Endothelial cell of umbilical vein (primary cell): Measurements from ENCODE around the gene LSM11. TPM values are rescaled to one million over a fixed set of nuclear protein-coding genes. Genes with fewer than 3 reads are reported as not detected.

ENCODE experiments used
- BruUV-seq: library from RNA; stranded (reverse); fragments of 400-500 nt; replicated peaks from 2 replicates; lab custom pipeline; 2021; lab: Mats Ljungman, UMichigan
- CTCF ChIA-PET: fragments of 300-600, 350-600 bp; sonication (Branson Sonifier 250); formaldehyde crosslinking; loops from one replicate; lab custom pipeline; 2021; ENCODE audit warnings: antibody characterized with exemption, inconsistent platforms; lab: Charles Lee
- POLR2A ChIA-PET: fragments of 300-600, 350-600 bp; sonication (Branson Sonifier 250); formaldehyde crosslinking; loops from one replicate; lab custom pipeline; 2021; ENCODE audit warnings: antibody characterized with exemption, inconsistent platforms; lab: Charles Lee
- DNase-seq: peaks from one replicate; pipeline ENCODE4 v3.0.0-alpha.2; 2011; ENCODE audit warnings: low read depth, low spot score
- FAIRE-seq: peaks from 2 replicates; lab custom pipeline; 2011; peaks lifted over from hg19 to GRCh38; lab: Jason Lieb, UNC
- H2AFZ ChIP-seq: 2 replicates; pipeline ENCODE4 v1.6.0; 2012; ENCODE audit warnings: low read depth, low read length, control low read depth, inconsistent platforms
- H3K27ac ChIP-seq: 2 replicates; pipeline ENCODE4 v1.5.1; 2011; ENCODE audit warnings: low read depth, mild to moderate bottlenecking, control low read depth, low read length, moderate library complexity; ENCODE audit not compliant: insufficient read depth
- H3K27me3 ChIP-seq, 2 experiments: 2 replicates each; pipeline versions ENCODE4 v1.6.0 to v1.6.1; 2011; ENCODE audit warnings: low read length in 2 of 2, mixed read lengths in 1 of 2; ENCODE audit not compliant: control insufficient read depth in 2 of 2, insufficient read depth in 2 of 2
- H3K36me3 ChIP-seq, 2 experiments: 2 replicates in 1 of 2; 3 replicates in 1 of 2; pipeline ENCODE4 v1.5.1; 2011; ENCODE audit warnings: low read length in 2 of 2, mild to moderate bottlenecking in 1 of 2, moderate library complexity in 1 of 2; ENCODE audit not compliant: control insufficient read depth in 2 of 2, insufficient read depth in 2 of 2; ENCODE audit errors: extremely low read depth in 1 of 2
- H3K4me1 ChIP-seq: 3 replicates; pipeline ENCODE4 v1.5.1; 2011; ENCODE audit warnings: mild to moderate bottlenecking, low read length; ENCODE audit not compliant: control insufficient read depth, insufficient read depth; ENCODE audit errors: extremely low read depth
- H3K4me2 ChIP-seq: 2 replicates; pipeline ENCODE4 v1.6.1; 2011; ENCODE audit warnings: low read length, control low read depth, mixed read lengths; ENCODE audit not compliant: insufficient read depth
- H3K4me3 ChIP-seq, 3 experiments: fragments of 200-600 bp in 1 of 3; sonication (generic), shearing (Covaris generic) in 1 of 3; replicated peaks in 1 of 3; 2 replicates each; pipeline ENCODE4 v1.5.1; 2011 to 2016; ENCODE audit warnings: control low read depth in 3 of 3, low read length in 3 of 3, mild to moderate bottlenecking in 2 of 3, inconsistent platforms in 1 of 3, low read depth in 1 of 3, moderate library complexity in 1 of 3; ENCODE audit not compliant: insufficient read depth in 1 of 3
- H3K79me2 ChIP-seq: 2 replicates; pipeline ENCODE4 v1.6.0; 2012; ENCODE audit warnings: low read length, inconsistent platforms; ENCODE audit not compliant: control insufficient read depth, insufficient read depth
- H3K9ac ChIP-seq: replicated peaks from 2 replicates; pipeline ENCODE3; 2011; ENCODE audit warnings: low read length, control low read depth; ENCODE audit not compliant: insufficient read depth; ENCODE audit errors: extremely low read depth
- H3K9me1 ChIP-seq: replicated peaks from 3 replicates; pipeline ENCODE4 v1.6.0; 2011; ENCODE audit warnings: mild to moderate bottlenecking, low read length; ENCODE audit not compliant: control insufficient read depth, insufficient read depth; ENCODE audit errors: extremely low read depth
- H3K9me3 ChIP-seq: replicated peaks from 2 replicates; pipeline ENCODE4 v1.5.1; 2012; ENCODE audit warnings: low read length, inconsistent platforms; ENCODE audit not compliant: control insufficient read depth, insufficient read depth
- H4K20me1 ChIP-seq: replicated peaks from 2 replicates; pipeline ENCODE3; 2011; ENCODE audit warnings: mild to moderate bottlenecking, low read length; ENCODE audit not compliant: control insufficient read depth, insufficient read depth; ENCODE audit errors: extremely low read depth
- EZH2 ChIP-seq: IDR thresholded peaks from 2 replicates; pipeline ENCODE4 v1.6.1; 2012; ENCODE audit warnings: borderline replicate concordance, low read depth, mild to moderate bottlenecking, moderate library complexity, low read length, inconsistent platforms; ENCODE audit not compliant: severe bottlenecking
- FOS ChIP-seq: IDR thresholded peaks from 2 replicates; pipeline ENCODE4 v1.6.1; 2011; ENCODE audit warnings: mild to moderate bottlenecking, low read length, moderate library complexity, borderline replicate concordance; ENCODE audit not compliant: insufficient read depth
- GATA2 ChIP-seq: IDR thresholded peaks from 2 replicates; pipeline ENCODE4 v1.7.0; 2011; ENCODE audit warnings: low read depth, mild to moderate bottlenecking, moderate library complexity, mixed read lengths, low read length; ENCODE audit not compliant: insufficient read length, insufficient read depth
- JUN ChIP-seq: IDR thresholded peaks from 2 replicates; pipeline ENCODE4 v1.6.1; 2011; ENCODE audit warnings: borderline replicate concordance, low read depth; ENCODE audit not compliant: insufficient read length, insufficient read depth
- MAX ChIP-seq: IDR thresholded peaks from 2 replicates; pipeline ENCODE4 v1.6.1; 2011; ENCODE audit not compliant: insufficient read depth, insufficient read length
- MYC ChIP-seq: IDR thresholded peaks from one replicate; pipeline ENCODE4 v1.6.1; 2011; ENCODE audit warnings: mild to moderate bottlenecking, low read depth, low read length
- POLR2A ChIP-seq: IDR thresholded peaks from 2 replicates; pipeline ENCODE4 v1.6.1; 2012; ENCODE audit warnings: low read depth, mild to moderate bottlenecking, control low read depth, low read length
- POLR2AphosphoS5 ChIP-seq: IDR thresholded peaks from 2 replicates; pipeline ENCODE4 v1.6.1; 2012; ENCODE audit warnings: low read depth, mild to moderate bottlenecking, control low read depth, low read length, moderate library complexity; ENCODE audit not compliant: insufficient read depth
- dilution Hi-C: fragments of 300-500 bp; cut with MboI; formaldehyde crosslinking; loops from one replicate; pipeline ENCODE4 v1.15.0; 2019; ENCODE audit warnings: low sequenced_read_pairs; ENCODE audit not compliant: extremely low pct_ligation_motif_present
- intact Hi-C: fragments of 100-400 bp; cut with micrococcal nuclease; formaldehyde crosslinking; loops from one replicate; pipeline ENCODE4 v1.10.0; 2022
- polyA plus RNA-seq, 4 experiments: library from polyadenylated mRNA; depleted of rRNA in 3 of 4; stranded (reverse) in 3 of 4; unstranded in 1 of 4; fragments of >200 nt; gene quantifications; 2 replicates each; pipeline versions ENCODE4 v1.2.1 to v1.2.3, GENCODE V29; 2011 to 2012; ENCODE audit warnings: missing spikeins in 1 of 4
- total RNA-seq: library from RNA; stranded (reverse); gene quantifications from 2 replicates; pipeline ENCODE4 v1.2.3, GENCODE V29; 2021
- TF ChIP-seq, protein P1 (sequence below), 2 donors: IDR thresholded peaks; 1 replicate in 1 of 2; 2 replicates in 1 of 2; pipeline ENCODE4 v1.5.1; 2011; ENCODE audit warnings: low read length in 2 of 2, mild to moderate bottlenecking in 2 of 2, moderate library complexity in 2 of 2, control low read depth in 1 of 2, inconsistent platforms in 1 of 2, low read depth in 1 of 2; ENCODE audit not compliant: insufficient read depth in 1 of 2; ENCODE audit errors: extremely low read depth in 1 of 2

Gene LSM11
- total and polyA plus RNA-seq, 2 donors (not counting 3 experiments of a cell fraction or from before 2014, with no cell fraction given): 3.5 to 7.3 TPM

GRCh38 chr5:157779221-157779620 lies 35.7 kb downstream of the LSM11 start:
- H3K9ac ChIP-seq: no peak overlapping the region
- no peak overlapping the region for H2AFZ ChIP-seq
- DNase-seq (no peak), FAIRE-seq (no peak)
- ChIA-PET CTCF (no interaction called here), POLR2A (no interaction called here)
- H3K9me3 ChIP-seq: no peaks in the 10 kb centered on the region
- no peak overlapping the region for H3K4me3 ChIP-seq
- H3K4me1 ChIP-seq: no peaks in the 10 kb centered on the region
- no TSS peak for BruUV-seq
- H3K79me2 ChIP-seq: no peaks in the 10 kb centered on the region
- no peaks in the 10 kb centered on the region for H3K9me1 ChIP-seq
- TF ChIP-seq MYC (no peak), GATA2 (no peak), FOS (no peak), POLR2AphosphoS5 (no peak), JUN (no peak), MAX (no peak), EZH2 (no peak), POLR2A (no peak)
- TF ChIP-seq, protein P1, sequence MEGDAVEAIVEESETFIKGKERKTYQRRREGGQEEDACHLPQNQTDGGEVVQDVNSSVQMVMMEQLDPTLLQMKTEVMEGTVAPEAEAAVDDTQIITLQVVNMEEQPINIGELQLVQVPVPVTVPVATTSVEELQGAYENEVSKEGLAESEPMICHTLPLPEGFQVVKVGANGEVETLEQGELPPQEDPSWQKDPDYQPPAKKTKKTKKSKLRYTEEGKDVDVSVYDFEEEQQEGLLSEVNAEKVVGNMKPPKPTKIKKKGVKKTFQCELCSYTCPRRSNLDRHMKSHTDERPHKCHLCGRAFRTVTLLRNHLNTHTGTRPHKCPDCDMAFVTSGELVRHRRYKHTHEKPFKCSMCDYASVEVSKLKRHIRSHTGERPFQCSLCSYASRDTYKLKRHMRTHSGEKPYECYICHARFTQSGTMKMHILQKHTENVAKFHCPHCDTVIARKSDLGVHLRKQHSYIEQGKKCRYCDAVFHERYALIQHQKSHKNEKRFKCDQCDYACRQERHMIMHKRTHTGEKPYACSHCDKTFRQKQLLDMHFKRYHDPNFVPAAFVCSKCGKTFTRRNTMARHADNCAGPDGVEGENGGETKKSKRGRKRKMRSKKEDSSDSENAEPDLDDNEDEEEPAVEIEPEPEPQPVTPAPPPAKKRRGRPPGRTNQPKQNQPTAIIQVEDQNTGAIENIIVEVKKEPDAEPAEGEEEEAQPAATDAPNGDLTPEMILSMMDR (IDR thresholded peaks at IDR 0.05; ENCODE audit: extremely low read depth in 1 of 2, insufficient read depth in 1 of 2, low read depth in 1 of 2, low read length in 2 of 2): no peak
- H3K27me3 ChIP-seq: no peaks in the 10 kb centered on the region
- dilution Hi-C loops (no loop called here), intact Hi-C loops (no loop called here)
- no peaks in the 10 kb centered on the region for H3K36me3 ChIP-seq
- no peak overlapping the region for H3K27ac ChIP-seq
- H3K4me2 ChIP-seq: no peak overlapping the region
- H4K20me1 ChIP-seq: no peaks in the 10 kb centered on the region
